MCF 10A (cell line): Measurements from ENCODE around the gene IPO13. TPM values are rescaled to one million over a fixed set of nuclear protein-coding genes. Genes with fewer than 3 reads are reported as not detected.

ENCODE experiments used
- Bru-seq: library from RNA; stranded (reverse); fragments of 400-500 nt; gene quantifications from one replicate; lab custom pipeline; 2021; lab: Mats Ljungman, UMichigan
- BruChase-seq, 2 experiments: library from RNA; stranded (reverse); fragments of 400-500 nt; gene quantifications; one replicate each; lab custom pipeline; 2021; lab: Mats Ljungman, UMichigan
- BruUV-seq: library from RNA; stranded (reverse); fragments of 400-500 nt; replicated peaks from 2 replicates; lab custom pipeline; 2021; lab: Mats Ljungman, UMichigan
- CTCF ChIA-PET: fragments of 300-600 bp; sonication (Branson Sonifier 250); formaldehyde crosslinking; extraction: SDS; loops from one replicate; lab custom pipeline; 2021; ENCODE audit warnings: antibody characterized with exemption, inconsistent platforms; lab: Yijun Ruan, JAX
- POLR2A ChIA-PET: fragments of 300-600, 350-650 bp; sonication (Branson Sonifier 250); formaldehyde crosslinking; extraction: SDS; loops from one replicate; lab custom pipeline; 2020; ENCODE audit warnings: antibody characterized with exemption, inconsistent platforms; lab: Yijun Ruan, JAX
- DNase-seq: peaks from one replicate; pipeline ENCODE4 v3.0.0-alpha.2; 2018; ENCODE audit not compliant: unreplicated experiment
- H3K27ac Mint-ChIP-seq: one replicate; pipeline ENCODE4 v1.8.0; 2022; ENCODE audit warnings: mild to moderate bottlenecking, low read depth, mixed read lengths; ENCODE audit not compliant: unreplicated experiment
- H3K27me3 Mint-ChIP-seq: one replicate; pipeline ENCODE4 v1.8.0; 2022; ENCODE audit warnings: mixed read lengths; ENCODE audit not compliant: insufficient read depth, unreplicated experiment
- H3K36me3 Mint-ChIP-seq: one replicate; pipeline ENCODE4 v1.8.0; 2022; ENCODE audit warnings: mild to moderate bottlenecking, moderate library complexity, mixed read lengths; ENCODE audit not compliant: insufficient read depth, unreplicated experiment
- H3K4me1 Mint-ChIP-seq: one replicate; pipeline ENCODE4 v1.8.0; 2022; ENCODE audit warnings: mixed read lengths; ENCODE audit not compliant: insufficient read depth, unreplicated experiment
- H3K4me3 Mint-ChIP-seq: one replicate; pipeline ENCODE4 v1.8.0; 2022; ENCODE audit warnings: mild to moderate bottlenecking, moderate library complexity, mixed read lengths; ENCODE audit not compliant: unreplicated experiment
- H3K9me3 Mint-ChIP-seq: one replicate; pipeline ENCODE4 v1.8.0; 2022; ENCODE audit warnings: mixed read lengths; ENCODE audit not compliant: unreplicated experiment
- CTCF ChIP-seq: fragments of 200-600 bp; IDR thresholded peaks from one replicate; pipeline ENCODE4 v1.8.0; 2022; ENCODE audit warnings: antibody characterized with exemption, mild to moderate bottlenecking; ENCODE audit not compliant: unreplicated experiment
- intact Hi-C: fragments of 100-400 bp; cut with micrococcal nuclease; formaldehyde crosslinking; loops from 2 replicates; pipeline ENCODE4 v1.14.1; 2022
- long read RNA-seq: library from polyadenylated mRNA; stranded (forward); transcript quantifications from one replicate; pipeline ENCODE4 v2.0.0, GENCODE V29; 2022
- total RNA-seq: library from RNA; stranded (reverse); gene quantifications from 2 replicates; pipeline ENCODE4 v1.2.3, GENCODE V29; 2022

The IPO13 gene
- 23.9 and 31.4 TPM in 2 replicates for total RNA-seq
- Bru-seq, nascent RNA: percentile 47 among the genes with signal in this experiment
- BruChase-seq, experiment 1, labeled RNA remaining after a 6-hour chase: percentile 70 among the genes with signal in this experiment
- BruChase-seq, experiment 2, labeled RNA remaining after a 2-hour chase: percentile 65 among the genes with signal in this experiment
- long read RNA-seq, transcript IPO13-202 (20 exons, 3,894 nt): major isoform, 41 of 68 reads
- long read RNA-seq, partial matches to known transcripts: 12 of 68 reads
- long read RNA-seq, other reads (novel, unspliced or antisense): 15 of 68 reads

GRCh38 chr1:43946236-43947060, at the start of gene IPO13:
TSS of gene IPO13 (plus strand) at chr1:43946950. CDS start at chr1:43947601, 651 bp downstream.
- ChIA-PET CTCF (interaction anchor here (0.6 to 4.3 kb wide), 28 partner anchors 8 to 234 kb away, joined by 3 to 60 read pairs (median 4); partner anchors contain the start of genes ARTN and DPH2), POLR2A (interaction anchor here (0.6 to 3.8 kb wide), 23 partner anchors 9 to 775 kb away, joined by 3 to 28 read pairs (median 3); partner anchors contain the start of genes ATP6V0B, DPH2, KDM4A and ST3GAL3)
- H3K4me1 Mint-ChIP-seq: peaks cover 30% of the 10 kb centered on the region
- no TSS peak for BruUV-seq
- peaks cover 11% of the 10 kb centered on the region for H3K36me3 Mint-ChIP-seq
- peak; percentile 94 for DNase-seq
- no peaks in the 10 kb centered on the region for H3K27me3 Mint-ChIP-seq
- peak; percentile 56 for TF ChIP-seq CTCF
- intact Hi-C loops: loop anchor here (1.0 kb wide), 2 partner anchors 23 to 183 kb away; no protein-coding TSS in a partner anchor
- H3K4me3 Mint-ChIP-seq: peak within 1 kb of the TSS; percentile 99
- H3K9me3 Mint-ChIP-seq: no peaks in the 10 kb centered on the region
- peak within 1 kb of the TSS; percentile 99 for H3K27ac Mint-ChIP-seq

GRCh38 chr1:43898981-43899380, 47.8 kb upstream of the IPO13 start:
- Mint-ChIP-seq H3K27ac (peak overlapping the region; percentile 50), H3K4me3 (no peak overlapping the region), H3K9me3 (no peaks in the 10 kb centered on the region), H3K36me3 (peaks cover 23% of the 10 kb centered on the region), H3K27me3 (no peaks in the 10 kb centered on the region), H3K4me1 (peaks cover 5% of the 10 kb centered on the region)
- no peak for DNase-seq
- POLR2A ChIA-PET: interaction anchor here (1.3 kb wide), 1 partner anchor 15 kb away, joined by 3 read pairs; no protein-coding TSS in a partner anchor
- no TSS peak for BruUV-seq
- CTCF ChIA-PET: interaction anchor here (0.7 to 1.0 kb wide), 2 partner anchors 15 to 1296 kb away, joined by 3 read pairs; no protein-coding TSS in a partner anchor
- no peak for TF ChIP-seq CTCF
- intact Hi-C loops: no loop called here

- CTCF ChIA-PET: interaction anchor here (1.0 kb wide), 1 partner anchor 10 kb away, joined by 4 read pairs; no protein-coding TSS in a partner anchor
- Mint-ChIP-seq H3K27me3 (no peaks in the 10 kb centered on the region), H3K9me3 (no peaks in the 10 kb centered on the region), H3K4me3 (no peak overlapping the region), H3K36me3 (peaks cover 10% of the 10 kb centered on the region), H3K4me1 (peaks cover 5% of the 10 kb centered on the region), H3K27ac (no peak overlapping the region)
- intact Hi-C loops: no loop called here
- no TSS peak for BruUV-seq
- POLR2A ChIA-PET: interaction anchor here (1.8 kb wide), 1 partner anchor 12 kb away, joined by 7 read pairs; no protein-coding TSS in a partner anchor
- DNase-seq: no peak
- TF ChIP-seq CTCF: no peak
These were observed 46.4 kb upstream of the IPO13 start for GRCh38 chr1:43900386-43900785.
